Nephron progenitor cell (in vitro differentiated cells): ENCODE results near the gene PRKAB1.

Source experiments
- DNase-seq: peaks from one replicate; pipeline ENCODE4 v3.0.0; 2021
- H3K27ac Mint-ChIP-seq: 2 replicates; pipeline ENCODE4 v1.8.0; 2021; ENCODE audit warnings: mild to moderate bottlenecking, moderate library complexity, mixed read lengths
- H3K27me3 Mint-ChIP-seq: 2 replicates; pipeline ENCODE4 v1.8.0; 2021; ENCODE audit warnings: mild to moderate bottlenecking, low read depth, mixed read lengths; ENCODE audit not compliant: poor library complexity
- H3K36me3 Mint-ChIP-seq: 2 replicates; pipeline ENCODE4 v1.8.0; 2021; ENCODE audit warnings: low read depth, mixed read lengths
- H3K4me1 Mint-ChIP-seq: 2 replicates; pipeline ENCODE4 v1.8.0; 2021; ENCODE audit warnings: mixed read lengths
- H3K4me3 Mint-ChIP-seq: 2 replicates; pipeline ENCODE4 v1.8.0; 2021; ENCODE audit warnings: mild to moderate bottlenecking, moderate library complexity, mixed read lengths
- H3K9me3 Mint-ChIP-seq: 2 replicates; pipeline ENCODE4 v1.8.0; 2021; ENCODE audit warnings: mild to moderate bottlenecking, moderate library complexity, mixed read lengths
- TF ChIP-seq, protein P1 (sequence below): fragments of 200-600 bp; sonication (generic); IDR thresholded peaks from 2 replicates; pipeline ENCODE4 v1.5.0; 2021; ENCODE audit warnings: antibody characterized with exemption

The PRKAB1 gene

GRCh38 chr12:119721306-119721705 lies 53.4 kb downstream of the PRKAB1 start:
- Mint-ChIP-seq H3K9me3 (no peaks in the 10 kb centered on the region), H3K36me3 (peaks cover 38% of the 10 kb centered on the region), H3K4me1 (peaks cover 6% of the 10 kb centered on the region), H3K27ac (no peak overlapping the region), H3K27me3 (no peaks in the 10 kb centered on the region), H3K4me3 (no peak overlapping the region)
- TF ChIP-seq, protein P1, sequence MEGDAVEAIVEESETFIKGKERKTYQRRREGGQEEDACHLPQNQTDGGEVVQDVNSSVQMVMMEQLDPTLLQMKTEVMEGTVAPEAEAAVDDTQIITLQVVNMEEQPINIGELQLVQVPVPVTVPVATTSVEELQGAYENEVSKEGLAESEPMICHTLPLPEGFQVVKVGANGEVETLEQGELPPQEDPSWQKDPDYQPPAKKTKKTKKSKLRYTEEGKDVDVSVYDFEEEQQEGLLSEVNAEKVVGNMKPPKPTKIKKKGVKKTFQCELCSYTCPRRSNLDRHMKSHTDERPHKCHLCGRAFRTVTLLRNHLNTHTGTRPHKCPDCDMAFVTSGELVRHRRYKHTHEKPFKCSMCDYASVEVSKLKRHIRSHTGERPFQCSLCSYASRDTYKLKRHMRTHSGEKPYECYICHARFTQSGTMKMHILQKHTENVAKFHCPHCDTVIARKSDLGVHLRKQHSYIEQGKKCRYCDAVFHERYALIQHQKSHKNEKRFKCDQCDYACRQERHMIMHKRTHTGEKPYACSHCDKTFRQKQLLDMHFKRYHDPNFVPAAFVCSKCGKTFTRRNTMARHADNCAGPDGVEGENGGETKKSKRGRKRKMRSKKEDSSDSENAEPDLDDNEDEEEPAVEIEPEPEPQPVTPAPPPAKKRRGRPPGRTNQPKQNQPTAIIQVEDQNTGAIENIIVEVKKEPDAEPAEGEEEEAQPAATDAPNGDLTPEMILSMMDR = no peak
- DNase-seq = no peak

- Mint-ChIP-seq H3K4me3 (no peak overlapping the region), H3K27me3 (no peaks in the 10 kb centered on the region), H3K4me1 (no peaks in the 10 kb centered on the region), H3K9me3 (no peaks in the 10 kb centered on the region), H3K36me3 (peaks cover 33% of the 10 kb centered on the region), H3K27ac (no peak overlapping the region)
- TF ChIP-seq, protein P1 = no peak
- DNase-seq = no peak
These were observed 57.6 kb downstream of the PRKAB1 start for GRCh38 chr12:119725523-119725922.

DNA sequence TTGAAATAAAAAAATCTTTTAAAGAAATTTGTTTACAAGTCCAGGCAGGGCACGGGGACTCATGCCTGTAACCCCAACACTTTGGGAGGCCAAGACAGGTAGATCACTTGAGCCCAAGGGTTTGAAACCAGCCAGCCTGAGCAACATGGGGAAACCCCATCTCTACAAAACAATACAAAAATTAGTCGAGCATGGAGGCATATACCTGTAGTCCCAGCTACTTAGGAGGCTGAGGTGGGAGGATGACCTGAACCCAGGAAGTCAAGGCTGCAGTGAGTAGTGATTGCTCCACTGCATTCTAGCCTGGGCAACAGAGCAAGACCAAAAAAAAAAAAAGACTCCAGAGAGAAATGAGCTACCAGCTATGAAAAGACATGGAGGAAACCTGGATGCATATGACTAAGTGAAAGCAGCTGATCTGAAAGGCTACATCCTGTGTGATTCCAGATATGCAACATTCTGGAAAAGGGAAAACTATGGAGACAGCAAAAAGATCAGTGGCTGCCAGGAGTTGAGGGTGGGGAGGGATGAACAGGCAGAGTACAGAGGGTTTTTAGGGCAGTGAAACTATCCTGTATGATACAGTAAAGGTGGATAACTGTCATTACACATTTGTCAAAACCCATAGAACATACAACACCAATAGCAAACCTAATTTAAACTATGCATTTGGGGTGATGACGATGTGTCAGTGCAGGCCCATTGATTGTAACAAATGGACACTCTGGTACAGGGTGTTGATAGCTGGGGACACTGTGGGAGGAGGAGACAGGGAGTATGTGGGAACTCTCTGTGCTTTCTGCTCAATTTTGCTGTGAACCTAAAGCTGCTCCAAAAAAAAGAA lies 59.9 kb downstream of the PRKAB1 start:
- no peak overlapping the region for H3K4me3 Mint-ChIP-seq
- no peak for DNase-seq
- H3K27me3 Mint-ChIP-seq = no peaks in the 10 kb centered on the region
- H3K36me3 Mint-ChIP-seq = peaks cover 48% of the 10 kb centered on the region
- H3K27ac Mint-ChIP-seq = no peak overlapping the region
- H3K4me1 Mint-ChIP-seq = no peaks in the 10 kb centered on the region
- TF ChIP-seq, protein P1 = no peak
- no peaks in the 10 kb centered on the region for H3K9me3 Mint-ChIP-seq

- Mint-ChIP-seq H3K36me3 (peaks cover 50% of the 10 kb centered on the region), H3K4me1 (no peaks in the 10 kb centered on the region), H3K27me3 (no peaks in the 10 kb centered on the region), H3K27ac (no peak overlapping the region), H3K4me3 (no peak overlapping the region), H3K9me3 (no peaks in the 10 kb centered on the region)
- TF ChIP-seq, protein P1 = no peak
- no peak for DNase-seq
These were observed 60.5 kb downstream of the PRKAB1 start for GRCh38 chr12:119728444-119728745.

DNA sequence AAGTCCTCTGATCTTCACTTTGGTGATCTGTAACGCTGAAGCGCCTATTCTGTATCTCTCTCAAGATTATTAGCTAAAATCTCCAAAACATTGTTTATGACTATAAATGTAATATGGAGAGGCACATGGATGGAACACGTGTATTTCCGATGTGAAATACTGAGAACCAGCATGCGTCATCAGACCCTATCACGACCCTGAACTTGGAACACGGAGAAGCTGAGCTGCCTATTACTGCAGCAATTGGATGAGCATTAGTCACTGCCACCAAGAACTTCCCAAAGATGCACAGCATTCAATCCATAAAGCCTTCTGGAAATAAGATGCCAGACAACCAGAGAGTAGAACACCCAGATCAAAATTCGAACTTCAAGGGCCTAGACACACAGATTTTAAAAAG lies 61.9 kb downstream of the PRKAB1 start:
- Mint-ChIP-seq H3K9me3 (no peaks in the 10 kb centered on the region), H3K36me3 (peaks cover 55% of the 10 kb centered on the region), H3K27ac (no peak overlapping the region), H3K4me3 (no peak overlapping the region), H3K27me3 (no peaks in the 10 kb centered on the region), H3K4me1 (no peaks in the 10 kb centered on the region)
- DNase-seq = no peak
- TF ChIP-seq, protein P1 = no peak

DNA sequence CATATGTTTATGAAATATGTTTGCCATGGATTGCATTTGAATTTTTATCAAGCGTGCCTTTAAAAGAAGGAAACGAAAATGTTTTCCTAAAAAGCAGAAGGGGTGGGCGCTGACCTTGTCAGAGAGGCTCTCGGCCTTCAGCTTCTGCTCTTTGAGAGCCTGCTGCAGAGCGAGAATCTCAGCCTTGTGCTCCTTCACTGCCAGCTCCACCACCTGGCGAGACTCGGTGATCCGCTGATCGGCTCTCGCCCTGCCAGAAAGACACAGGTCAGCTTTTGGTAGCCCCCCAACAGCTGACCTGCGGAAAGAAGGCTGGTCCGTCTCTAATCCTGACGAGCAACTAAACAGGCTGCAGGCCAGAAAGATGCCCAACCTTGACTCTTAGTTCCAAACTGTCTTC lies 62.4 kb downstream of the PRKAB1 start:
- TF ChIP-seq, protein P1 = no peak
- DNase-seq = no peak
- Mint-ChIP-seq H3K4me1 (no peaks in the 10 kb centered on the region), H3K9me3 (no peaks in the 10 kb centered on the region), H3K36me3 (peaks cover 57% of the 10 kb centered on the region), H3K4me3 (no peak overlapping the region), H3K27ac (no peak overlapping the region), H3K27me3 (no peaks in the 10 kb centered on the region)
